Parathyroid adenoma (tissue), 2 donors: ENCODE data around the gene TMEM52.

Experiments used
- H2AFZ ChIP-seq: fragments of 300-600 bp; sonication (generic); one replicate; pipeline ENCODE4 v1.7.0; 2017; ENCODE audit warnings: antibody characterized with exemption, mild to moderate bottlenecking
- H3K27ac ChIP-seq: fragments of 300-600 bp; sonication (generic); one replicate; pipeline ENCODE4 v1.7.0; 2017
- H3K27me3 ChIP-seq: fragments of 300-600 bp; sonication (generic); one replicate; pipeline ENCODE4 v1.7.0; 2017; ENCODE audit warnings: low read length; ENCODE audit not compliant: control insufficient read depth, insufficient read depth
- H3K36me3 ChIP-seq: fragments of 300-600 bp; sonication (generic); one replicate; pipeline ENCODE4 v1.7.0; 2017; ENCODE audit warnings: low read length; ENCODE audit not compliant: control insufficient read depth, insufficient read depth
- H3K4me1 ChIP-seq: fragments of 300-600 bp; sonication (generic); one replicate; pipeline ENCODE4 v1.7.0; 2017; ENCODE audit warnings: control low read depth
- H3K4me2 ChIP-seq: fragments of 300-600 bp; sonication (generic); one replicate; pipeline ENCODE4 v1.7.0; 2017; ENCODE audit warnings: low read length
- H3K4me3 ChIP-seq: fragments of 300-600 bp; sonication (generic); one replicate; pipeline ENCODE4 v1.7.0; 2017; ENCODE audit warnings: low read depth, low read length
- H3K79me2 ChIP-seq: fragments of 300-600 bp; sonication (generic); one replicate; pipeline ENCODE4 v1.7.0; 2017; ENCODE audit warnings: control low read depth
- H3K9ac ChIP-seq: fragments of 300-600 bp; sonication (generic); one replicate; pipeline ENCODE4 v1.7.0; 2017; ENCODE audit warnings: mild to moderate bottlenecking
- H3K9me3 ChIP-seq: fragments of 300-600 bp; sonication (generic); one replicate; pipeline ENCODE4 v1.7.0; 2017; ENCODE audit warnings: low read length; ENCODE audit not compliant: control insufficient read depth
- CTCF ChIP-seq: fragments of 300-600 bp; sonication (generic); IDR thresholded peaks from one replicate; pipeline ENCODE4 v1.7.0; 2017; ENCODE audit warnings: antibody characterized with exemption, mild to moderate bottlenecking
- donor health status: primary hyperparathyroidism.

The TMEM52 gene

GRCh38 chr1:1926886-1927660, 8.0 kb upstream of the TMEM52 start:
- Histone ChIP-seq H3K27ac (no peak overlapping the region), H3K27me3 (no peaks in the 10 kb centered on the region), H3K4me1 (no peaks in the 10 kb centered on the region), H3K4me3 (no peak overlapping the region), H3K79me2 (no peaks in the 10 kb centered on the region), H3K36me3 (no peaks in the 10 kb centered on the region), H3K9ac (no peak overlapping the region), H3K9me3 (no peaks in the 10 kb centered on the region), H2AFZ (no peak overlapping the region), H3K4me2 (no peak overlapping the region)
- TF ChIP-seq CTCF = no peak

GRCh38 chr1:1926346-1926811, 7.3 kb upstream of the TMEM52 start:
- no peaks in the 10 kb centered on the region for H3K4me1 ChIP-seq
- H3K4me3 ChIP-seq = no peak overlapping the region
- H3K4me2 ChIP-seq = no peak overlapping the region
- no peaks in the 10 kb centered on the region for H3K36me3 ChIP-seq
- TF ChIP-seq CTCF = no peak
- H2AFZ ChIP-seq = no peak overlapping the region
- no peaks in the 10 kb centered on the region for H3K9me3 ChIP-seq
- no peaks in the 10 kb centered on the region for H3K79me2 ChIP-seq
- H3K27ac ChIP-seq = no peak overlapping the region
- no peak overlapping the region for H3K9ac ChIP-seq
- no peaks in the 10 kb centered on the region for H3K27me3 ChIP-seq

- no peak for TF ChIP-seq CTCF
- Histone ChIP-seq H3K79me2 (no peaks in the 10 kb centered on the region), H3K36me3 (no peaks in the 10 kb centered on the region), H3K9me3 (no peaks in the 10 kb centered on the region), H3K4me3 (no peak overlapping the region), H3K4me2 (no peak overlapping the region), H3K27ac (no peak overlapping the region), H3K9ac (no peak overlapping the region), H2AFZ (no peak overlapping the region), H3K4me1 (no peaks in the 10 kb centered on the region), H3K27me3 (no peaks in the 10 kb centered on the region)
Measured at GRCh38 chr1:1925437-1926345, 6.6 kb upstream of the TMEM52 start.

GRCh38 chr1:1924849-1925248, 5.8 kb upstream of the TMEM52 start:
- no peak overlapping the region for H3K4me2 ChIP-seq
- H3K36me3 ChIP-seq = no peaks in the 10 kb centered on the region
- no peak overlapping the region for H3K27ac ChIP-seq
- H3K4me1 ChIP-seq = no peaks in the 10 kb centered on the region
- TF ChIP-seq CTCF = no peak
- no peak overlapping the region for H3K4me3 ChIP-seq
- no peak overlapping the region for H3K9ac ChIP-seq
- no peaks in the 10 kb centered on the region for H3K79me2 ChIP-seq
- H3K27me3 ChIP-seq = no peaks in the 10 kb centered on the region
- H3K9me3 ChIP-seq = no peaks in the 10 kb centered on the region
- no peak overlapping the region for H2AFZ ChIP-seq
